Measurements from ENCODE around the gene AGK. TPM values are rescaled to one million over a fixed set of nuclear protein-coding genes. Genes with fewer than 3 reads are reported as not detected.

Gene AGK
- 10 to 100 TPM; 18.0 to 18.5 TPM for total RNA-seq
- long read RNA-seq, transcript AGK-201 (16 exons, 3,849 nt) = major isoform, 7 of 26 reads
- long read RNA-seq, partial matches to known transcripts = 14 of 26 reads
- long read RNA-seq, other reads (novel, unspliced or antisense) = 3 of 26 reads

- intact Hi-C loops (cut with DNase I, micrococcal nuclease) = no loop called here
- ATAC-seq (peak; percentile 99), DNase-seq (peak; percentile 51 to 70)
Observed at GRCh38 chr7:141551094-141551781, at the start of gene AGK. AGK (plus strand) TSS chr7:141551410; CDS start chr7:141555467, 4,057 bp downstream.

GRCh38 chr7:141501451-141501850 lies 49.8 kb upstream of the AGK start:
- ATAC-seq (no peak), DNase-seq (no peak)
- intact Hi-C loops (cut with DNase I, micrococcal nuclease) = no loop called here

GRCh38 chr7:141511316-141511675 lies 39.9 kb upstream of the AGK start:
- no peak for ATAC-seq
- DNase-seq = no peak
- intact Hi-C loops (cut with DNase I, micrococcal nuclease) = no loop called here

GRCh38 chr7:141511676-141512396 lies 39.4 kb upstream of the AGK start:
- ATAC-seq = peak; percentile 64
- DNase-seq = peak in 1 of 2 donors; percentile 14
- intact Hi-C loops (cut with DNase I, micrococcal nuclease) = no loop called here

- DNase-seq = no peak
- ATAC-seq = no peak
- intact Hi-C loops (cut with DNase I, micrococcal nuclease) = no loop called here
Observed at GRCh38 chr7:141512597-141512996, 38.6 kb upstream of the AGK start.

GRCh38 chr7:141513720-141514119 lies 37.5 kb upstream of the AGK start:
- intact Hi-C loops (cut with DNase I, micrococcal nuclease) = no loop called here
- DNase-seq (no peak), ATAC-seq (no peak)

- intact Hi-C loops (cut with DNase I, micrococcal nuclease) = no loop called here
- DNase-seq (no peak), ATAC-seq (no peak)
Observed at GRCh38 chr7:141515941-141516340, 35.3 kb upstream of the AGK start.

- intact Hi-C loops (cut with DNase I, micrococcal nuclease) = no loop called here
- no peak for DNase-seq
- no peak for ATAC-seq
Observed at GRCh38 chr7:141519623-141520022, 31.6 kb upstream of the AGK start.

- ATAC-seq = no peak
- no peak for DNase-seq
- intact Hi-C loops (cut with DNase I, micrococcal nuclease) = no loop called here
Observed at GRCh38 chr7:141522657-141523342, 28.4 kb upstream of the AGK start.

- no peak for DNase-seq
- no peak for ATAC-seq
- intact Hi-C loops (cut with DNase I, micrococcal nuclease) = no loop called here
Observed at GRCh38 chr7:141525973-141526514, 25.2 kb upstream of the AGK start.

- intact Hi-C loops (cut with DNase I, micrococcal nuclease) = no loop called here
- ATAC-seq (no peak), DNase-seq (no peak)
Observed at GRCh38 chr7:141527076-141527475, 24.1 kb upstream of the AGK start.

- ATAC-seq (no peak), DNase-seq (no peak)
- intact Hi-C loops (cut with DNase I, micrococcal nuclease) = no loop called here
Observed at GRCh38 chr7:141528399-141528798, 22.8 kb upstream of the AGK start.

GRCh38 chr7:141533149-141533949 lies 17.9 kb upstream of the AGK start:
- intact Hi-C loops (cut with DNase I, micrococcal nuclease) = no loop called here
- peak; percentile 72 for ATAC-seq
- peak; percentile 32 to 74 for DNase-seq

GRCh38 chr7:141534757-141535737 lies 16.2 kb upstream of the AGK start:
- DNase-seq (no peak), ATAC-seq (no peak)
- intact Hi-C loops (cut with DNase I, micrococcal nuclease) = no loop called here

GRCh38 chr7:141537906-141538305 lies 13.3 kb upstream of the AGK start:
- intact Hi-C loops (cut with DNase I, micrococcal nuclease) = no loop called here
- DNase-seq (no peak), ATAC-seq (no peak)

- ATAC-seq = no peak
- intact Hi-C loops (cut with DNase I, micrococcal nuclease) = no loop called here
- no peak for DNase-seq
Observed at GRCh38 chr7:141541375-141541774, 9.8 kb upstream of the AGK start.

- DNase-seq (no peak), ATAC-seq (no peak)
- intact Hi-C loops (cut with DNase I, micrococcal nuclease) = no loop called here
Observed at GRCh38 chr7:141544831-141545230, 6.4 kb upstream of the AGK start.

GRCh38 chr7:141549582-141549981 lies 1.6 kb upstream of the AGK start:
- ATAC-seq = no peak
- intact Hi-C loops (cut with DNase I, micrococcal nuclease) = no loop called here
- no peak for DNase-seq
